Measurements from ENCODE around the gene CXXC4. TPM values are rescaled to one million over a fixed set of nuclear protein-coding genes. Genes with fewer than 3 reads are reported as not detected.

CXXC4 gene
- total RNA-seq (2022; extraction: Qiagen RNA extraction; ENCODE audit: low read depth) = not detected in 5 replicates

DNA sequence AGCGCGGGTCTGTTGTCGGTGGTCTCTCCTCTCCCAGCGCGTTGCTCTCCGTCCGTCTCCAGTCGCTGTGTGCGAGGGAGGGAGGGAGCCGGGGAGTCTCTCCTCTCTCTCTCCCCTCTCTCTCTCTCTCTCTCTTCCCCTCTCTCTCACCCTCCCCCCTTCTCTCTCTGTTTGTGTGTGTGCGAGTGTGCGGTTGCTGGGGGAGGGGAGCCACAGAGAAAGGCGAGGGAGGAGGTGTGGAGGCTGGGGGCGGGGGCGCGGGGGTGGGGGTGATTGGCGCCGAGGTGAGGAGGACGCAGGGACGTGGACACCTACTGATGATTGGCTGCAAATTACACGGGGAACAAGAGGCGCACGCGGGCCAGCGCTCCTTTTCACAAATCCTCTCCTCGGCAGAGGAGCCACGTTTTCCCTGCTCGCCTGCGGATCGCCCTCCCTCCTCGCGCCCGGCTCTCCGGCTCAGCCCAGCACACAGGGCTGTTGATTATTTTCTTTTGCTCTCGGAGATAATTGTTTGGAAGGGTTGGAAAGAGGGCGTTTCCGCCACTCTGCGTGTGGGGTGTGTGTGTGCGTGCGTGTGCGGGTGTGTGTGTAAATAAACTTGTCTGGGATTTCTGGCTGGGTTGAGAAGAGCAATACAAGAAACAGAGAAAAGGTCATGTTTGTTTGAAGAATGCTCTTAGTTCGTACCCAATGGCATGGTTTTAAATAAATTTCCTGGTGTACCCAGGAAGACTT, at the start of gene CXXC4:
Gene CXXC4, minus strand, starts transcription at position 73 of the 738 bp plus-strand sequence. CDS start 3,092 bp downstream, outside the sequence.

